K562 treated with DMSO at 1 percent for 12 hours (cell line): Measurements from ENCODE around the gene NRIP3. TPM values are rescaled to one million over a fixed set of nuclear protein-coding genes. Genes with fewer than 3 reads are reported as not detected.

ENCODE experiments used
- total RNA-seq: library from RNA; unstranded; fragments of 300-600 nt; gene quantifications from 2 replicates; pipeline ENCODE4 v1.2.3, GENCODE V29; 2022; ENCODE audit not compliant: insufficient read depth

Gene NRIP3
- 9.0 and 16.3 TPM in 2 replicates for total RNA-seq

GRCh38 chr11:9003573-9004182 lies at the start of gene NRIP3:
Gene NRIP3, minus strand, starts transcription at chr11:9004001. Its CDS starts 66 bp downstream, at chr11:9003935.

GRCh38 chr11:8964324-8965320 lies 39.2 kb downstream of the NRIP3 start, which contains the start of gene TMEM9B:
Gene TMEM9B, minus strand, starts transcription at chr11:8964442. Its CDS starts 129 bp downstream, at chr11:8964313.

GRCh38 chr11:8942518-8943066 lies 61.2 kb downstream of the NRIP3 start, which contains the start of gene ASCL3:
Gene ASCL3, minus strand, starts transcription at chr11:8943016. Its CDS starts 4,855 bp downstream, at chr11:8938161.

GRCh38 chr11:8932564-8933180 lies 71.1 kb downstream of the NRIP3 start, which contains the start of gene C11orf16:
Gene C11orf16, minus strand, starts transcription at chr11:8932947. Its CDS starts 639 bp downstream, at chr11:8932308.

Other genes with a start within 250 kb of the NRIP3 start
- 47.0 and 58.2 TPM in 2 replicates for gene AKIP1, start 92.8 kb downstream of the NRIP3 start, total RNA-seq
- gene C11orf16, start 71.1 kb downstream of the NRIP3 start, total RNA-seq: not detected in 2 replicates
- gene ASCL3, start 61.0 kb downstream of the NRIP3 start, total RNA-seq: not detected in 2 replicates
- gene TMEM9B, start 39.6 kb downstream of the NRIP3 start, total RNA-seq: 13.2 and 17.8 TPM in 2 replicates
- 0.36 and 2.5 TPM in 2 replicates for gene SCUBE2, start 87.6 kb upstream of the NRIP3 start, total RNA-seq